Measurements from ENCODE around the gene ZNF267. TPM values are rescaled to one million over a fixed set of nuclear protein-coding genes. Genes with fewer than 3 reads are reported as not detected.

ZNF267 gene
- total RNA-seq, 1 experiment from 2014 or later, result 15.9 TPM

GRCh38 chr16:31874366-31875111 lies 932 bp downstream of the ZNF267 start:
- DNase-seq (ENCODE audit: low read depth, low spot score) (no peak), ATAC-seq (peak; percentile 31; the same call in 1 of the 2 replicates)
- no peak for TF ChIP-seq CTCF (IDR thresholded peaks at IDR 0.05 in 2 of 3, conservative IDR thresholded peaks at IDR 0.05 in 1 of 3; ENCODE audit: borderline replicate concordance in 1 of 3, insufficient read depth in 1 of 3, low read depth in 2 of 3, low read length in 2 of 3)
- TF ChIP-seq ELF1 (IDR thresholded peaks at IDR 0.05; ENCODE audit: borderline replicate concordance, low read depth), result 0 out of 2 replicates have a peak, but pooled peaks have one; percentile 14
- peak overlapping the region; percentile 82 for H3K4me2 ChIP-seq (ENCODE audit: low read length)
- RAD21 ChIA-PET (ENCODE audit: low non-redundant PET in 1 of 2, low total read pairs in 2 of 2, uncharacterized antibody in 2 of 2, unreplicated experiment in 2 of 2), result no interaction called here
- H3K9me2 ChIP-seq (ENCODE audit: insufficient read depth), result no peaks in the 10 kb centered on the region
- POLR2A ChIA-PET, result interaction anchor here (1.7 kb wide), 1 partner anchor 162 kb away, joined by 15 read pairs; a partner anchor contains a TSS
- CTCF ChIA-PET, result no interaction called here
- no peak overlapping the region for H2AFZ ChIP-seq (ENCODE audit: low read depth, low read length, poor library complexity, severe bottlenecking)
- H3K4me1 ChIP-seq (ENCODE audit: control insufficient read depth in 1 of 2, insufficient read depth in 2 of 2, low read length in 2 of 2), result peaks cover 7 to 37% of the 10 kb centered on the region in 2 experiments; a peak in 3 of 4 replicates
- intact Hi-C loops (cut with micrococcal nuclease), result loop anchor here (10.0 kb wide), 1 partner anchor 370 kb away; the partner anchor contains the start of gene RUSF1
- H3K9ac ChIP-seq (ENCODE audit: low read length), result peak overlapping the region; percentile 98
- BruUV-seq (replicated peaks), result no TSS peak
- peak overlapping the region; percentile 95 to 98 for H3K4me3 ChIP-seq (replicated peaks in 1 of 2; ENCODE audit: low read depth in 1 of 2, low read length in 2 of 2)
- H3K79me2 ChIP-seq (ENCODE audit: insufficient read depth, low read length), result peaks cover 59% of the 10 kb centered on the region
- peaks cover 0 to 23% of the 10 kb centered on the region in 2 experiments; a peak in 3 of 4 replicates for H3K36me3 ChIP-seq (ENCODE audit: control insufficient read depth in 1 of 2, insufficient read depth in 2 of 2, low read length in 2 of 2)
- H3K9me3 ChIP-seq (ENCODE audit: control insufficient read depth in 1 of 2, insufficient read depth in 1 of 2, low read depth in 1 of 2, low read length in 2 of 2), result peaks cover 0 to 4% of the 10 kb centered on the region in 2 experiments; a peak in 1 of 4 replicates
- H4K20me1 ChIP-seq (ENCODE audit: insufficient read depth), result no peaks in the 10 kb centered on the region
- peak overlapping the region; percentile 83 for H3K27ac ChIP-seq (ENCODE audit: low read depth, low read length)
- no peaks in the 10 kb centered on the region for H3K27me3 ChIP-seq (ENCODE audit: insufficient read depth, low read length)

- peaks cover 0 to 4% of the 10 kb centered on the region in 2 experiments; a peak in 1 of 4 replicates for H3K9me3 ChIP-seq (ENCODE audit: control insufficient read depth in 1 of 2, insufficient read depth in 1 of 2, low read depth in 1 of 2, low read length in 2 of 2)
- H3K4me3 ChIP-seq (replicated peaks in 1 of 2; ENCODE audit: low read depth in 1 of 2, low read length in 2 of 2), result peak overlapping the region; percentile 95 to 98
- ChIA-PET POLR2A (no interaction called here), CTCF (no interaction called here), RAD21 (ENCODE audit: low non-redundant PET in 1 of 2, low total read pairs in 2 of 2, uncharacterized antibody in 2 of 2, unreplicated experiment in 2 of 2) (no interaction called here)
- peaks cover 7 to 41% of the 10 kb centered on the region in 2 experiments; a peak in 3 of 4 replicates for H3K4me1 ChIP-seq (ENCODE audit: control insufficient read depth in 1 of 2, insufficient read depth in 2 of 2, low read length in 2 of 2)
- H4K20me1 ChIP-seq (ENCODE audit: insufficient read depth), result no peaks in the 10 kb centered on the region
- H3K9me2 ChIP-seq (ENCODE audit: insufficient read depth), result no peaks in the 10 kb centered on the region
- peaks cover 0 to 29% of the 10 kb centered on the region in 2 experiments; a peak in 3 of 4 replicates for H3K36me3 ChIP-seq (ENCODE audit: control insufficient read depth in 1 of 2, insufficient read depth in 2 of 2, low read length in 2 of 2)
- H3K27me3 ChIP-seq (ENCODE audit: insufficient read depth, low read length), result no peaks in the 10 kb centered on the region
- ATAC-seq, result no peak
- H3K79me2 ChIP-seq (ENCODE audit: insufficient read depth, low read length), result peaks cover 67% of the 10 kb centered on the region
- peak overlapping the region; percentile 98 for H3K9ac ChIP-seq (ENCODE audit: low read length)
- BruUV-seq (replicated peaks), result TSS peak; percentile 48
- H3K4me2 ChIP-seq (ENCODE audit: low read length), result peak overlapping the region; percentile 82
- intact Hi-C loops (cut with micrococcal nuclease), result loop anchor here (10.0 kb wide), 1 partner anchor 370 kb away; the partner anchor contains the start of gene RUSF1
- no peak overlapping the region for H2AFZ ChIP-seq (ENCODE audit: low read depth, low read length, poor library complexity, severe bottlenecking)
- H3K27ac ChIP-seq (ENCODE audit: low read depth, low read length), result 0 out of 2 replicates have a peak overlapping the region, but pooled peaks have one; percentile 0
- DNase-seq (ENCODE audit: low read depth, low spot score), result no peak
- TF ChIP-seq YY1 (IDR thresholded peaks at IDR 0.05; ENCODE audit: extremely low read depth, insufficient replicate concordance, low read depth, low read length) (no peak), RAD21 (IDR thresholded peaks at IDR 0.05; ENCODE audit: low read depth) (no peak), SRF (IDR thresholded peaks at IDR 0.05; ENCODE audit: low read depth) (no peak), POLR2AphosphoS5 (IDR thresholded peaks at IDR 0.05; ENCODE audit: low read depth, low read length) (no peak), ATF3 (IDR thresholded peaks at IDR 0.05) (no peak), CTCF (IDR thresholded peaks at IDR 0.05 in 2 of 3, conservative IDR thresholded peaks at IDR 0.05 in 1 of 3; ENCODE audit: borderline replicate concordance in 1 of 3, insufficient read depth in 1 of 3, low read depth in 2 of 3, low read length in 2 of 3) (no peak)
Observed at GRCh38 chr16:31875112-31875803, 1.7 kb downstream of the ZNF267 start.

All from HCT116 (cell line).